Tibial nerve (tissue), 4 donors: ENCODE data around the gene MYRIP. TPM values are rescaled to one million over a fixed set of nuclear protein-coding genes. Genes with fewer than 3 reads are reported as not detected.

Source experiments
- DNase-seq, 2 donors: peaks; one replicate each; pipeline ENCODE4 v3.0.0-alpha.2; 2019; ENCODE audit warnings: low spot score in 2 of 2
- H3K27ac ChIP-seq, 4 donors: fragments of 200-600 bp; sonication (generic) in 3 of 4; one replicate each; pipeline ENCODE4 v1.5.1; 2017 to 2019; ENCODE audit warnings: mild to moderate bottlenecking in 1 of 4
- H3K27me3 ChIP-seq, 2 donors: fragments of 200-600 bp; sonication (generic) in 1 of 2; one replicate each; pipeline versions ENCODE4 v1.5.1 to v1.6.0; 2017 to 2019
- H3K36me3 ChIP-seq, 3 donors: fragments of 200-600 bp; sonication (generic); one replicate each; pipeline ENCODE4 v1.5.1; 2018 to 2019
- H3K4me1 ChIP-seq, 4 donors: fragments of 200-600 bp; sonication (generic) in 3 of 4; one replicate each; pipeline ENCODE4 v1.5.1; 2017 to 2019
- H3K4me3 ChIP-seq, 4 donors: fragments of 200-600 bp; sonication (generic) in 3 of 4; one replicate each; pipeline ENCODE4 v1.5.1; 2017 to 2019; ENCODE audit warnings: mild to moderate bottlenecking in 1 of 4, moderate library complexity in 1 of 4
- H3K9me3 ChIP-seq, 4 donors: fragments of 200-600 bp; sonication (generic) in 3 of 4; one replicate each; pipeline ENCODE4 v1.5.1; 2017 to 2019
- EP300 ChIP-seq, 2 donors: sonication (generic); formaldehyde crosslinking; IDR thresholded peaks; one replicate each; pipeline ENCODE4 v1.6.1; 2017; ENCODE audit warnings: antibody characterized with exemption in 2 of 2, mild to moderate bottlenecking in 1 of 2
- POLR2A ChIP-seq, 2 donors: fragments of 450-650 bp; IDR thresholded peaks; one replicate each; pipeline ENCODE4 v1.6.1; 2017; ENCODE audit warnings: antibody characterized with exemption in 2 of 2, mild to moderate bottlenecking in 2 of 2, moderate library complexity in 2 of 2
- WGBS, 2 donors: methylation state at CpG; one replicate each; pipeline ENCODE4 v1.1.5; 2018; 5-methylcytosine and 5-hydroxymethylcytosine counted together
- total RNA-seq, 4 donors: library from RNA; depleted of rRNA; stranded (reverse); fragments of >200 nt; gene quantifications; one replicate each; pipeline ENCODE4 v1.1.0, GENCODE V29; 2016
- TF ChIP-seq, protein P1 (sequence below), 5 experiments: fragments of 200-600 bp in 3 of 5; fragments of 450-650 bp in 2 of 5; sonication (generic) in 3 of 5; IDR thresholded peaks; one replicate each; pipeline ENCODE4 v1.5.1; 2016 to 2019; ENCODE audit warnings: antibody characterized with exemption in 5 of 5, mild to moderate bottlenecking in 3 of 5, moderate library complexity in 2 of 5

The MYRIP gene
- total RNA-seq, 4 donors from 2014 or later: 2.9 to 12.0 (median 9.9) TPM

DNA sequence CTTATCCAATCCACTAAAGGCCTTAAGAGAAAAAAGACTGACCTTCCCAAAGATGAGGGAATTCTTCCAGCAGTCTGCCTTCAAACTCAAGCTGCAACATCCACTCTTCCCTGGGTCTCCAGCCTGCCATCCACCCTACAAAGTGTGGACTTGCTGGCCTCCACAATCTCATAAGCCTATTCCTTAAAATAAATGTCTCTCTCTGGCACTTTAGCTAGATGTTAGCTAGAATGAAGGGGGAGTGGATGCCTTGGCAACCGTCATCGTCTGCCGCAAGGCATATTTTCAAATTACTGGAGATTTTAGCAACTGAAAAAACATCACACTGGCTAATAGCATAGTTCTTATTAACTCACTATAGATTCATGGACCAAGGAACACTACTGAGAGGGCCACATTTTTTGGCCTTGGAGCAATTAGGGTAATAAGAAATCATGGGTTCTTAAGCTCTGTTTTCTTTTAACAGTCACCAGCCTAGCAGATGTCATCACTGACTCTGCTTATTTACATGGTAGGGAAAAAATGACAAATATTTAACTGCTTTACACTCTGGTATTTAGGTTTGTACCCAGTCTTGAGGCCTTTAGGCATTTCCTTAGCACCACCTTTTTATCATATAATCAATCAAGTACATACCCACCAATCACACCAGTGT lies 245.3 kb downstream of the MYRIP start:
- H3K36me3 ChIP-seq: no peaks in the 10 kb centered on the region
- H3K4me3 ChIP-seq: no peak overlapping the region
- H3K27me3 ChIP-seq: no peaks in the 10 kb centered on the region
- WGBS, 2 donors: 52 to 69% methylated on average over 3 of the region's 3 CpGs
- peaks cover 0 to 9% (median 0%) of the 10 kb centered on the region in 4 donors for H3K9me3 ChIP-seq
- H3K27ac ChIP-seq: no peak overlapping the region
- DNase-seq: no peak
- no peak for TF ChIP-seq EP300 (IDR thresholded peaks at IDR 0.05)
- TF ChIP-seq, protein P1, sequence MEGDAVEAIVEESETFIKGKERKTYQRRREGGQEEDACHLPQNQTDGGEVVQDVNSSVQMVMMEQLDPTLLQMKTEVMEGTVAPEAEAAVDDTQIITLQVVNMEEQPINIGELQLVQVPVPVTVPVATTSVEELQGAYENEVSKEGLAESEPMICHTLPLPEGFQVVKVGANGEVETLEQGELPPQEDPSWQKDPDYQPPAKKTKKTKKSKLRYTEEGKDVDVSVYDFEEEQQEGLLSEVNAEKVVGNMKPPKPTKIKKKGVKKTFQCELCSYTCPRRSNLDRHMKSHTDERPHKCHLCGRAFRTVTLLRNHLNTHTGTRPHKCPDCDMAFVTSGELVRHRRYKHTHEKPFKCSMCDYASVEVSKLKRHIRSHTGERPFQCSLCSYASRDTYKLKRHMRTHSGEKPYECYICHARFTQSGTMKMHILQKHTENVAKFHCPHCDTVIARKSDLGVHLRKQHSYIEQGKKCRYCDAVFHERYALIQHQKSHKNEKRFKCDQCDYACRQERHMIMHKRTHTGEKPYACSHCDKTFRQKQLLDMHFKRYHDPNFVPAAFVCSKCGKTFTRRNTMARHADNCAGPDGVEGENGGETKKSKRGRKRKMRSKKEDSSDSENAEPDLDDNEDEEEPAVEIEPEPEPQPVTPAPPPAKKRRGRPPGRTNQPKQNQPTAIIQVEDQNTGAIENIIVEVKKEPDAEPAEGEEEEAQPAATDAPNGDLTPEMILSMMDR (IDR thresholded peaks at IDR 0.05): no peak
- no peak for TF ChIP-seq POLR2A (IDR thresholded peaks at IDR 0.05)
- no peaks in the 10 kb centered on the region for H3K4me1 ChIP-seq

DNA sequence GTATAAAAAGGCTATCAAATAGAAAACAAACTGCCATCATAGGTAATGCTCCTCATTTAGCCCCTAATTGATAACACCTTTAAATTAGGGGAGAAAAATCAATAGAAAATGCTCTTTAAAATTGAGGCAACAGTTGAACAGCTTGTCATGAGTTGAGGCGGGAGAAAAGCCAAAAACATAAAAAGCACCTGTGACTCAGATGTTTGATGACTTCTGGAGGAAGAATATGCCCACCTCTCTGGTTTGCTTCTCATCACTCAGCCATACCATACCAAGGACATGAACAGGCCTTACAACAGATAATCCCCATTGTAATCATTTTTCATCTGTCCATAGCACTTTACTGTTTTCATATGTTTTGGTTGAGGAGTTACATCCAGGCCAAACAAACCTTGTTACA lies 246.0 kb downstream of the MYRIP start:
- Histone ChIP-seq H3K4me3 (no peak overlapping the region), H3K36me3 (no peaks in the 10 kb centered on the region), H3K27ac (no peak overlapping the region), H3K27me3 (no peaks in the 10 kb centered on the region), H3K4me1 (no peaks in the 10 kb centered on the region), H3K9me3 (peaks cover 0 to 2% (median 0%) of the 10 kb centered on the region in 4 donors)
- 86 to 89% methylated on average over 1 of the region's 1 CpG for WGBS, 2 donors
- no peak for DNase-seq
- TF ChIP-seq, protein P1 (IDR thresholded peaks at IDR 0.05): no peak
- no peak for TF ChIP-seq POLR2A (IDR thresholded peaks at IDR 0.05)

DNA sequence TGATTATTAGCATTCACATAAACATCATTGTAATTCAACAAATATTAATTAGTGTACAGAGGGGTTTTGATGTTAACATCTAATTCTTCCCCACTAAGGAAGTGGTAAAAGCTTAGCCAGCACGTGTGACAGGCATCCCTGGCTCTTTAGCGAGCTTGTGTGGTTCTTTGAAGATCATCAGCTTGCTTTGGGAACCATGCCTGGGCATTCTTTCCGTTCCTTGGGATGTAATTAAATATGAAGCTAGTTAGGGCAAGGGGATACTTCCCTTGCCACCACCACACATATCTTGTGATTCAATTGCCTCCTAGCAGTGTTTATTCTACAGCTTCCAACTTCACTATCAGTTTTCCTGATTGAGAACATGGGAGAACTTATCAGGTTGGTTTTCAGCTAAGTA lies 246.5 kb downstream of the MYRIP start:
- WGBS, 2 donors: 68 to 74% methylated on average over 3 of the region's 3 CpGs

DNA sequence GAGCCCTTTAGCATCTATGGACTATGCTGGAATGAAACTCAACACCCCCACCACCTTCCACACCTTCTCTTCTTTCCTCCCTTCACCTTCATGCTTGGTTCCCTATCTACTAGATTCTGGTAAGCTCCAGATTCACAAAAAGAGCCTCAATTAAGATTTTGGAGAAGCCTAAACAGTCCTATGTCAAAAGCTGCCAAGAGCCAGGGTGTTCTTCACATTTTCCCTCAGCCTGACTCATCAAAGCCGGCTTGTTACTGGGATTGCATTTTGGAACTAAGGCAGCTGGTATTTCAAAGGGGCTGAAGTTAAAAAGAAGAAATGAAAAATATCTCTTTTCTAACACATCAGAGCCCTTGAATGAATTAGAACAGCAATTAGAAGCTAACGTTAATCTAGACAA lies 247.7 kb downstream of the MYRIP start:
- WGBS, 2 donors: 85 to 86% methylated on average over 2 of the region's 2 CpGs
- Histone ChIP-seq H3K9me3 (no peaks in the 10 kb centered on the region), H3K27ac (no peak overlapping the region), H3K4me1 (no peaks in the 10 kb centered on the region), H3K4me3 (no peak overlapping the region), H3K36me3 (no peaks in the 10 kb centered on the region), H3K27me3 (no peaks in the 10 kb centered on the region)
- DNase-seq: no peak
- TF ChIP-seq, protein P1 (IDR thresholded peaks at IDR 0.05): no peak
- TF ChIP-seq EP300 (IDR thresholded peaks at IDR 0.05): no peak
- no peak for TF ChIP-seq POLR2A (IDR thresholded peaks at IDR 0.05)

More for the DNA sequence above, 246.5 kb downstream of the MYRIP start:
- DNase-seq: no peak
- H3K4me1 ChIP-seq: no peaks in the 10 kb centered on the region
- no peaks in the 10 kb centered on the region for H3K36me3 ChIP-seq
- H3K9me3 ChIP-seq: no peaks in the 10 kb centered on the region
- no peaks in the 10 kb centered on the region for H3K27me3 ChIP-seq
- TF ChIP-seq POLR2A (IDR thresholded peaks at IDR 0.05) (no peak), EP300 (IDR thresholded peaks at IDR 0.05) (no peak)
- TF ChIP-seq, protein P1 (IDR thresholded peaks at IDR 0.05): no peak
- no peak overlapping the region for H3K27ac ChIP-seq
- no peak overlapping the region for H3K4me3 ChIP-seq

DNA sequence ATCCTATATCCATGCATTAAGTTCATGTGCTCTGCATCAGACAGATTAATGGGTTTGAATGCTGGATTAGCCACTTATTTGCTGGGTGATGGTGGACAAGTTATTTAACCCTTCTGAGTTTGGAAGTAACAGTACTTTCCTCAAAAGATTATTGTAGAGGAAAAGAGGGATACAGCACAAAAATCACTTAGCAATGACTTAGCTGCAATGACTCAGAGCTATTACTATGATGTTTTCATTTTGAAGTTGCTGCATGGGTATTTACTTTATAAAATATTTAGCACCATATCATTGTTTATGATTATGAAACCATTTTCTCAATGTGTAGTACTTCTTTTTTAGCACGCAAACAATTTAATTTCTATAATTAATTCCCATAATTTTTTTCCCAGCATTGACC lies 248.4 kb downstream of the MYRIP start:
- Histone ChIP-seq H3K4me3 (no peak overlapping the region), H3K27me3 (no peaks in the 10 kb centered on the region), H3K4me1 (no peaks in the 10 kb centered on the region), H3K27ac (no peak overlapping the region), H3K9me3 (no peaks in the 10 kb centered on the region), H3K36me3 (no peaks in the 10 kb centered on the region)
- DNase-seq: no peak
- TF ChIP-seq, protein P1 (IDR thresholded peaks at IDR 0.05): no peak
- TF ChIP-seq POLR2A (IDR thresholded peaks at IDR 0.05): no peak
- no peak for TF ChIP-seq EP300 (IDR thresholded peaks at IDR 0.05)
- WGBS, 2 donors: 94 to 97% methylated on average over 1 of the region's 1 CpG
